Vagina (tissue), 2 donors: ENCODE results near the gene CLEC18B.
"Not testable (repeated sequence)": the region's sequence is repeated elsewhere in the genome, so short reads cannot be mapped to it uniquely, and the experiment has no call there.

Experiments
- POLR2A ChIP-seq, 2 donors: fragments of 450-650 bp; IDR thresholded peaks; one replicate each; pipeline ENCODE4 v1.6.1; 2017; ENCODE audit warnings: antibody characterized with exemption in 2 of 2, mild to moderate bottlenecking in 2 of 2, moderate library complexity in 2 of 2
- TF ChIP-seq, protein P1 (sequence below), 3 experiments: fragments of 450-650 bp in 2 of 3; fragments of 200-600 bp in 1 of 3; sonication (generic) in 1 of 3; IDR thresholded peaks; one replicate each; pipeline ENCODE4 v1.5.1; 2017 to 2019; ENCODE audit warnings: antibody characterized with exemption in 3 of 3, mild to moderate bottlenecking in 2 of 3, moderate library complexity in 2 of 3

GRCh38 chr16:74419811-74420210 is 1.5 kb downstream of the CLEC18B start:
- TF ChIP-seq, protein P1, sequence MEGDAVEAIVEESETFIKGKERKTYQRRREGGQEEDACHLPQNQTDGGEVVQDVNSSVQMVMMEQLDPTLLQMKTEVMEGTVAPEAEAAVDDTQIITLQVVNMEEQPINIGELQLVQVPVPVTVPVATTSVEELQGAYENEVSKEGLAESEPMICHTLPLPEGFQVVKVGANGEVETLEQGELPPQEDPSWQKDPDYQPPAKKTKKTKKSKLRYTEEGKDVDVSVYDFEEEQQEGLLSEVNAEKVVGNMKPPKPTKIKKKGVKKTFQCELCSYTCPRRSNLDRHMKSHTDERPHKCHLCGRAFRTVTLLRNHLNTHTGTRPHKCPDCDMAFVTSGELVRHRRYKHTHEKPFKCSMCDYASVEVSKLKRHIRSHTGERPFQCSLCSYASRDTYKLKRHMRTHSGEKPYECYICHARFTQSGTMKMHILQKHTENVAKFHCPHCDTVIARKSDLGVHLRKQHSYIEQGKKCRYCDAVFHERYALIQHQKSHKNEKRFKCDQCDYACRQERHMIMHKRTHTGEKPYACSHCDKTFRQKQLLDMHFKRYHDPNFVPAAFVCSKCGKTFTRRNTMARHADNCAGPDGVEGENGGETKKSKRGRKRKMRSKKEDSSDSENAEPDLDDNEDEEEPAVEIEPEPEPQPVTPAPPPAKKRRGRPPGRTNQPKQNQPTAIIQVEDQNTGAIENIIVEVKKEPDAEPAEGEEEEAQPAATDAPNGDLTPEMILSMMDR (IDR thresholded peaks at IDR 0.05): not testable (repeated sequence)
- not testable (repeated sequence) for TF ChIP-seq POLR2A (IDR thresholded peaks at IDR 0.05)
